B cell (primary cell): ENCODE results near the gene ALKBH2. TPM values are rescaled to one million over a fixed set of nuclear protein-coding genes. Genes with fewer than 3 reads are reported as not detected.

Experiments
- ATAC-seq: fragments of 200-7000 bp; cut with Tn5 transposase; one replicate; pipeline ENCODE4 v1.10.0; 2021; ENCODE audit warnings: low read depth, mild to moderate bottlenecking, moderate number of reproducible peaks, moderate library complexity
- CTCF ChIA-PET: fragments of 350-600 bp; sonication (Branson Sonifier 250); formaldehyde crosslinking; loops from one replicate; lab custom pipeline; 2021; ENCODE audit warnings: antibody characterized with exemption, inconsistent platforms; lab: Charles Lee
- POLR2A ChIA-PET: fragments of 350-600 bp; sonication (Branson Sonifier 250); formaldehyde crosslinking; loops from one replicate; lab custom pipeline; 2021; ENCODE audit warnings: antibody characterized with exemption; lab: Charles Lee
- DNase-seq: peaks from one replicate; pipeline ENCODE4 v3.0.0; 2013
- H2AFZ ChIP-seq: 2 replicates; pipeline ENCODE4 v1.6.1; 2012; ENCODE audit warnings: mild to moderate bottlenecking, low read depth, low read length; ENCODE audit not compliant: insufficient read depth, poor library complexity, severe bottlenecking
- H3K27ac ChIP-seq, 2 donors: 1 replicate in 1 of 2; 2 replicates in 1 of 2; pipeline ENCODE4 v1.5.1; 2012 to 2013; ENCODE audit warnings: low read length in 2 of 2, mild to moderate bottlenecking in 2 of 2, moderate library complexity in 1 of 2
- H3K27me3 ChIP-seq, 4 experiments: fragments of 200-600 bp in 1 of 4; sonication (generic) in 1 of 4; replicated peaks in 1 of 4; 1 replicate in 2 of 4; 2 replicates in 2 of 4; pipeline versions ENCODE4 v1.6.1 to v1.7.0; 2013 to 2016; ENCODE audit warnings: low read length in 3 of 4, mild to moderate bottlenecking in 2 of 4, mixed read lengths in 1 of 4, moderate library complexity in 1 of 4; ENCODE audit not compliant: insufficient read depth in 4 of 4, control insufficient read depth in 3 of 4; ENCODE audit errors: control extremely low read depth in 1 of 4
- H3K36me3 ChIP-seq, 2 experiments: replicated peaks in 1 of 2; 1 replicate in 1 of 2; 2 replicates in 1 of 2; pipeline versions ENCODE4 v1.6.1 to v1.7.1; 2013; ENCODE audit warnings: low read length in 1 of 2; ENCODE audit not compliant: insufficient read depth in 2 of 2, control insufficient read depth in 1 of 2; ENCODE audit errors: control extremely low read depth in 1 of 2, extremely low read depth in 1 of 2
- H3K4me1 ChIP-seq, 2 donors: fragments of 200-600 bp in 1 of 2; sonication (generic) in 1 of 2; 1 replicate in 1 of 2; 2 replicates in 1 of 2; pipeline versions ENCODE4 v1.5.1 to v1.6.1; 2013 to 2017; ENCODE audit warnings: low read length in 2 of 2; ENCODE audit not compliant: control insufficient read depth in 2 of 2, insufficient read depth in 2 of 2
- H3K4me2 ChIP-seq: replicated peaks from 2 replicates; pipeline ENCODE3; 2012; ENCODE audit warnings: mild to moderate bottlenecking, low read depth, low read length; ENCODE audit not compliant: poor library complexity, severe bottlenecking
- H3K4me3 ChIP-seq, 5 experiments: fragments of 200-600 bp in 1 of 5; sonication (generic) in 1 of 5; 1 replicate in 3 of 5; 2 replicates in 2 of 5; pipeline versions ENCODE4 v1.5.1 to v1.7.0; 2011 to 2016; ENCODE audit warnings: low read length in 4 of 5, mild to moderate bottlenecking in 4 of 5, low read depth in 2 of 5, control low read depth in 1 of 5, moderate library complexity in 1 of 5; ENCODE audit not compliant: insufficient read depth in 1 of 5; ENCODE audit errors: control extremely low read depth in 1 of 5, extremely low read depth in 1 of 5
- H3K79me2 ChIP-seq: fragments of 200-600 bp; sonication (generic); one replicate; pipeline ENCODE4 v1.6.0; 2016; ENCODE audit warnings: low read length; ENCODE audit not compliant: control insufficient read depth, insufficient read depth
- H3K9ac ChIP-seq: fragments of 200-600 bp; sonication (generic); 2 replicates; pipeline ENCODE4 v1.6.1; 2017; ENCODE audit warnings: mild to moderate bottlenecking, low read length, moderate library complexity
- H3K9me3 ChIP-seq, 3 donors: one replicate each; pipeline versions ENCODE4 v1.6.1 to v1.7.1; 2013; ENCODE audit warnings: low read length in 2 of 3; ENCODE audit not compliant: control insufficient read depth in 2 of 3, insufficient read depth in 1 of 3; ENCODE audit errors: control extremely low read depth in 1 of 3
- H4K20me1 ChIP-seq: 2 replicates; pipeline ENCODE4 v1.6.0; 2012; ENCODE audit warnings: mild to moderate bottlenecking, low read length; ENCODE audit not compliant: insufficient read depth, control insufficient read depth, poor library complexity, severe bottlenecking
- H3K27ac Mint-ChIP-seq: one replicate; pipeline ENCODE4 v1.8.0; 2021; ENCODE audit warnings: mixed read lengths
- H3K27me3 Mint-ChIP-seq: one replicate; pipeline ENCODE4 v1.8.0; 2021; ENCODE audit warnings: mixed read lengths
- H3K4me1 Mint-ChIP-seq: one replicate; pipeline ENCODE4 v1.8.0; 2021; ENCODE audit warnings: mixed read lengths
- H3K4me3 Mint-ChIP-seq: one replicate; pipeline ENCODE4 v1.8.0; 2021; ENCODE audit warnings: mixed read lengths
- H3K9me3 Mint-ChIP-seq: one replicate; pipeline ENCODE4 v1.8.0; 2022; ENCODE audit warnings: mixed read lengths; ENCODE audit not compliant: insufficient read depth
- EZH2 ChIP-seq: IDR thresholded peaks from 2 replicates; pipeline ENCODE4 v1.6.1; 2012; ENCODE audit warnings: borderline replicate concordance, low read depth, mild to moderate bottlenecking, moderate library complexity, low read length; ENCODE audit not compliant: insufficient read depth, poor library complexity, severe bottlenecking
- WGBS: methylation state at CpG from one replicate; pipeline ENCODE4 v1.1.5; 2013; ENCODE audit warnings: missing lambda C conversion rate; ENCODE audit not compliant: insufficient coverage; 5-methylcytosine and 5-hydroxymethylcytosine counted together
- intact Hi-C: fragments of 100-400 bp; cut with micrococcal nuclease; formaldehyde crosslinking; loops from one replicate; pipeline ENCODE4 v1.10.0; 2022
- polyA plus RNA-seq: library from polyadenylated mRNA; depleted of rRNA; stranded (reverse); fragments of >200 nt; gene quantifications from 2 replicates; pipeline ENCODE4 v1.2.3, GENCODE V29; 2012
- total RNA-seq, 2 donors: library from RNA; stranded (reverse); fragments of 120-200 nt in 1 of 2; gene quantifications; 1 replicate in 1 of 2; 2 replicates in 1 of 2; pipeline versions ENCODE4 v1.2.3 to v1.2.4, GENCODE V29; 2013 to 2022
- TF ChIP-seq, protein P1 (sequence below): fragments of 200-600 bp; IDR thresholded peaks from one replicate; pipeline ENCODE4 v1.8.0; 2022; ENCODE audit warnings: antibody characterized with exemption, mild to moderate bottlenecking

The ALKBH2 gene
- total and polyA plus RNA-seq, 2 donors (not counting 1 experiment from before 2014, with no cell fraction given), result 14.6 TPM

DNA sequence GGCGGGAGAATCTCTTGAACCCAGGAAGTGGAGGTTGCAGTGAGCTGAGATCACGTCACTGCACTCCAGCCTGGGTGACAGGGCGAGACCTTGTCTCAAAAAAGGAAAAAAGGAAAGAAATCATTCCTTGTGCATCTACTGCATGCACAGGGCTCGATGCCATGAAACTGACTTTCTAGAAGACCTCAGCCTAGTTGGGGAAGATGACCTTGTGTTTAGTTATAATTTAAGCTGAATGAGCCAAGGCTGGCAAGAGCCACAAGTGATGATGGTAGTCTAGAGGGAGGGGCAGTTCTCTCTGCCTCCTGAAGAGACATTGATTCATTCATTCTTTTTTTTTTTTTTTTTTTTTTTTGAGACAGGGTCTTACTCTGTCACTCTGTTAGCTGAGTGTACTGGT, 47.3 kb upstream of the ALKBH2 start:
- Mint-ChIP-seq H3K4me1 (peaks cover 2% of the 10 kb centered on the region), H3K9me3 (no peaks in the 10 kb centered on the region), H3K27me3 (peaks cover 11% of the 10 kb centered on the region), H3K4me3 (no peak overlapping the region), H3K27ac (no peak overlapping the region)
- intact Hi-C loops, result no loop called here
- Histone ChIP-seq H3K27me3 (no peaks in the 10 kb centered on the region), H3K79me2 (no peaks in the 10 kb centered on the region), H3K9me3 (peaks cover 0 to 3% (median 0%) of the 10 kb centered on the region in 3 donors), H3K4me3 (no peak overlapping the region), H4K20me1 (no peaks in the 10 kb centered on the region), H3K9ac (no peak overlapping the region), H3K36me3 (no peaks in the 10 kb centered on the region), H2AFZ (no peak overlapping the region), H3K4me2 (no peak overlapping the region), H3K4me1 (no peaks in the 10 kb centered on the region), H3K27ac (no peak overlapping the region)
- TF ChIP-seq, protein P1, sequence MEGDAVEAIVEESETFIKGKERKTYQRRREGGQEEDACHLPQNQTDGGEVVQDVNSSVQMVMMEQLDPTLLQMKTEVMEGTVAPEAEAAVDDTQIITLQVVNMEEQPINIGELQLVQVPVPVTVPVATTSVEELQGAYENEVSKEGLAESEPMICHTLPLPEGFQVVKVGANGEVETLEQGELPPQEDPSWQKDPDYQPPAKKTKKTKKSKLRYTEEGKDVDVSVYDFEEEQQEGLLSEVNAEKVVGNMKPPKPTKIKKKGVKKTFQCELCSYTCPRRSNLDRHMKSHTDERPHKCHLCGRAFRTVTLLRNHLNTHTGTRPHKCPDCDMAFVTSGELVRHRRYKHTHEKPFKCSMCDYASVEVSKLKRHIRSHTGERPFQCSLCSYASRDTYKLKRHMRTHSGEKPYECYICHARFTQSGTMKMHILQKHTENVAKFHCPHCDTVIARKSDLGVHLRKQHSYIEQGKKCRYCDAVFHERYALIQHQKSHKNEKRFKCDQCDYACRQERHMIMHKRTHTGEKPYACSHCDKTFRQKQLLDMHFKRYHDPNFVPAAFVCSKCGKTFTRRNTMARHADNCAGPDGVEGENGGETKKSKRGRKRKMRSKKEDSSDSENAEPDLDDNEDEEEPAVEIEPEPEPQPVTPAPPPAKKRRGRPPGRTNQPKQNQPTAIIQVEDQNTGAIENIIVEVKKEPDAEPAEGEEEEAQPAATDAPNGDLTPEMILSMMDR, result no peak
- TF ChIP-seq EZH2, result no peak
- CTCF ChIA-PET, result no interaction called here
- WGBS, result 92% methylated on average over 3 of the region's 4 CpGs
- POLR2A ChIA-PET, result no interaction called here
- DNase-seq, result no peak
- ATAC-seq, result no peak

DNA sequence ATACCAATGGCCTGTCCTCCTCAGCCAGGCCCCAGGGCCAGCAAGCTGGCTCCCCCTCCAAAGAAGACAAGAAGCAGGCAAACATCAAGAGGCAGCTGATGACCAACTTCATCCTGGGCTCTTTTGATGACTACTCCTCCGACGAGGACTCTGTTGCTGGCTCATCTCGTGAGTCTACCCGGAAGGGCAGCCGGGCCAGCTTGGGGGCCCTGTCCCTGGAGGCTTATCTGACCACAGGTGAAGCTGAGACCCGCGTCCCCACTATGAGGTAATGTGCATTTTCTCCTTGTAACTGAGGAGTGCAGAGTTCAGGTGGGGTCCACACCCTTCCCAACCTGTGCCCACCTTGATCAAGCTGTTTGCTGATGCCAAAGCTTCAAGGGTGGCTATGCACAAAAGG, 46.5 kb upstream of the ALKBH2 start:
- peaks cover 2% of the 10 kb centered on the region for H3K4me1 Mint-ChIP-seq
- Histone ChIP-seq H2AFZ (no peak overlapping the region), H4K20me1 (no peaks in the 10 kb centered on the region), H3K9ac (no peak overlapping the region), H3K36me3 (no peaks in the 10 kb centered on the region), H3K4me2 (no peak overlapping the region), H3K79me2 (no peaks in the 10 kb centered on the region), H3K9me3 (peaks cover 0 to 3% (median 0%) of the 10 kb centered on the region in 3 donors), H3K27me3 (no peaks in the 10 kb centered on the region), H3K4me1 (no peaks in the 10 kb centered on the region), H3K27ac (no peak overlapping the region), H3K4me3 (no peak overlapping the region)
- WGBS, result 82% methylated on average over 5 of the region's 7 CpGs
- ATAC-seq (no peak), DNase-seq (no peak)
- no peak overlapping the region for H3K27ac Mint-ChIP-seq
- POLR2A ChIA-PET, result no interaction called here
- intact Hi-C loops, result no loop called here
- no peaks in the 10 kb centered on the region for H3K9me3 Mint-ChIP-seq
- TF ChIP-seq, protein P1, result no peak
- TF ChIP-seq EZH2, result no peak
- H3K27me3 Mint-ChIP-seq, result peaks cover 15% of the 10 kb centered on the region
- CTCF ChIA-PET, result interaction anchor here (0.7 kb wide), 1 partner anchor 147 kb away, joined by 3 read pairs; no protein-coding TSS in a partner anchor
- H3K4me3 Mint-ChIP-seq, result no peak overlapping the region
